NCI-H510A treated with DMSO at 0.1 percent for 48 hours (cell line): ENCODE measurements around the gene MAP7D3.
"Not testable (repeated sequence)": the region's sequence is repeated elsewhere in the genome, so short reads cannot be mapped to it uniquely, and the experiment has no call there.

Source experiments
- DNase-seq: peaks from one replicate; lab custom pipeline; 2025; lab: John Stamatoyannopoulos, UW

MAP7D3 gene

GRCh38 chrX:136251041-136251991 is at the start of gene MAP7D3:
TSS of gene MAP7D3 (minus strand) at chrX:136251400. CDS start at chrX:136251358, 42 bp downstream.
- peak; percentile 13 for DNase-seq

- DNase-seq = not testable (repeated sequence)
Measured at GRCh38 chrX:136300721-136301120, 49.5 kb upstream of the MAP7D3 start, which contains the start of gene ADGRG4. TSS of gene ADGRG4 (plus strand) at chrX:136300963. CDS start at chrX:136308778, 7,815 bp downstream.

GRCh38 chrX:136295380-136295779 is 44.2 kb upstream of the MAP7D3 start:
- DNase-seq = no peak

- no peak for DNase-seq
Measured at GRCh38 chrX:136292656-136293055, 41.5 kb upstream of the MAP7D3 start.

GRCh38 chrX:136291824-136292223 is 40.6 kb upstream of the MAP7D3 start:
- DNase-seq = no peak

- DNase-seq = not testable (repeated sequence)
Measured at GRCh38 chrX:136286375-136286774, 35.2 kb upstream of the MAP7D3 start.

GRCh38 chrX:136275553-136275952 is 24.4 kb upstream of the MAP7D3 start:
- DNase-seq = no peak

- DNase-seq = no peak
Measured at GRCh38 chrX:136273986-136274385, 22.8 kb upstream of the MAP7D3 start.

- DNase-seq = no peak
Measured at GRCh38 chrX:136272325-136272724, 21.1 kb upstream of the MAP7D3 start.

- no peak for DNase-seq
Measured at GRCh38 chrX:136271300-136271699, 20.1 kb upstream of the MAP7D3 start.

- no peak for DNase-seq
Measured at GRCh38 chrX:136269921-136270320, 18.7 kb upstream of the MAP7D3 start.

- DNase-seq = peak; percentile 2
Measured at GRCh38 chrX:136268051-136269048, 17.1 kb upstream of the MAP7D3 start.

- DNase-seq = no peak
Measured at GRCh38 chrX:136266828-136267227, 15.6 kb upstream of the MAP7D3 start.

- no peak for DNase-seq
Measured at GRCh38 chrX:136262812-136263315, 11.7 kb upstream of the MAP7D3 start.

GRCh38 chrX:136262243-136262642 is 11.0 kb upstream of the MAP7D3 start:
- no peak for DNase-seq

- DNase-seq = no peak
Measured at GRCh38 chrX:136261321-136261720, 10.1 kb upstream of the MAP7D3 start.

GRCh38 chrX:136260776-136261175 is 9.6 kb upstream of the MAP7D3 start:
- no peak for DNase-seq

- no peak for DNase-seq
Measured at GRCh38 chrX:136259543-136259942, 8.3 kb upstream of the MAP7D3 start.

- DNase-seq = no peak
Measured at GRCh38 chrX:136258951-136259350, 7.8 kb upstream of the MAP7D3 start.

GRCh38 chrX:136256026-136256425 is 4.8 kb upstream of the MAP7D3 start:
- no peak for DNase-seq

GRCh38 chrX:136255541-136255940 is 4.3 kb upstream of the MAP7D3 start:
- DNase-seq = no peak
